Measurements from ENCODE around the gene KCNK16.

Gene KCNK16

DNA sequence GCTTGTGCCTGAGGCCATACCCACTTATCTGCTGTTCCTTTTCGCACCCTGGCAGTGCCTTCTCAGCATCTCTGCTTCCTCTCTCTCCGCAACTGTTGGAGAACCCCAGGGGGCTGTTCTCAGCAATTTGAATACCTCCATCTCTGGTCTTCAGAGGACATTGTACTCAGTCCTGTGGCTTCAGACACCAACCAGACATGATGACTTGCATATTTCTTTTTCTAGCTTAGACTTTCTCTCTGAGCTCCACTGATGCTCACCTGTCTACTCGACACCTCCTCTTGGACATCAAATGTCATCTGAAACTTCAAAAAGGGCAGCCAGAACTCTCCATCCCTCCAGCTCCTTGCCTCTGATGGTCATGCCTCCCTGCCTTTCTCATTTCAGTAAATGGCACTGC, 18.9 kb upstream of the KCNK16 start:
- DNase-seq = no peak

DNA sequence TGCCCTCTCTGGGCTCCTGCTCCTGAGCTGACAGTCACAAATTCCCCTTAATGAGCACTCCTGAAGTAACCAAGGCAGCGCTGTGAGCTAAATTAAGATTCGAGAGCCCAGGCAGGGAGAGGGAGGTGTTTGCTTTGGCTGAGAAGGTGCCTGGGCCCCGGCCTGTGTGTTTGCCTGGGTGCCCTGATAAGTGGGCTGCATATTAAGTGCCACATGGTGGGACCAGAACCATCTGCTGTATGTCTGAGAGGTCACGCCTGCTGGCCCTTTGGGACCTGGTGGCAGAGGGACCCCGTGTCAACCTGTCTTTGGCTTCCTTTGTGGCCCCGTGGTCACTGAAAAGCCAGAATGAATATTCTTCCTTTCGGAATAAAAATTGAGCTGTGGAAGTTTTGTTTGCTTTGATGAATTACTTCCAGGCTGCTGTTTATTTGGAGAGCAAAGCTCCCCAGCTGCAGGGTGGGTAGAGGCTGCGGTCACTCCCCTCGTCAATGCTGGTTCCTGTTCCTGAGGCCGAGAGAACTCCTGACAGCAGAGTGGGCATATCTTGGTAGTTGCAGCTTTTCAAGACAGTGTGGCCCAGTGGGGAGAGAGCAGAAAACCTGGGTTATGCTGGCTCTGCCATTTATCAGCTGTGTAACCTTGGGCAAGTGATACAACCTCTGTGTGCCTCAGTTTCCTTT, 17.5 kb upstream of the KCNK16 start:
- DNase-seq = peak in 1 of 2 donors; percentile 13

DNA sequence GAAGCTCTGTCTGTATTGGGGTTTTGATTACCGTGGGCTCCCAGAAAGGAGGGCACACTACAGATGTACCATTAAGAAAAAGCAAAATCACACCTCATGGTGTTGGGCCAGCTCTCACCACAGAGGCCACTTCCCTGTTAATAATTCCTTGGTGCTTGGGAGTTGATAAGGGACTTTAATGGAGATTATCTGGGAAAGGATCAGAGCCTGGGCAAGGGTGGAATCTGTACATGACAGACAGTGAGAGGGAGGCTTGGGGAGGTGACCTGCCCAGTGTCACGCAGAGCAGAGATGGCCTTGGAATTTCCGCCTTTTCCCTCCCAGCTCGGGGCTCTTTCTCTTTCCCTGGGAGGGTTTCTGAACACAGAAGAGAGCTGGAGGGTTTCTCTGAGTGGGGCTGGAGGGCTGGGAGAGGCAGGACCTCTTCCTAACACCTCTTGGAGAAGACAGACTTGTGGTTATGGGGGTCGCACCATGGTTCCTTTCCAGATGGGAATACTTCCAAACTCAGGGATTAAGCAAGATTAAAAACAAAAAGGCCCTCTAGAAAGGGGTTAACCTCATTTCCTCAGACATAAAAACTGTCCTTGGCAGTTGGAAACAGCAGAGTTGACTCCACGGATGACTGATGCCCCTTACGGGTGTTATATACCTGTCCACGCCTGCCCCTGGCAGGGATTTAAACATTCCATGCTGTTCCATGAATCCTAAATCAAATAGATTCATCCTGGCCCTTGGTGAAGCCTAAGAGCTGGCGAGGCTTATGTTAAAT, 16.8 kb upstream of the KCNK16 start:
- no peak for DNase-seq

DNA sequence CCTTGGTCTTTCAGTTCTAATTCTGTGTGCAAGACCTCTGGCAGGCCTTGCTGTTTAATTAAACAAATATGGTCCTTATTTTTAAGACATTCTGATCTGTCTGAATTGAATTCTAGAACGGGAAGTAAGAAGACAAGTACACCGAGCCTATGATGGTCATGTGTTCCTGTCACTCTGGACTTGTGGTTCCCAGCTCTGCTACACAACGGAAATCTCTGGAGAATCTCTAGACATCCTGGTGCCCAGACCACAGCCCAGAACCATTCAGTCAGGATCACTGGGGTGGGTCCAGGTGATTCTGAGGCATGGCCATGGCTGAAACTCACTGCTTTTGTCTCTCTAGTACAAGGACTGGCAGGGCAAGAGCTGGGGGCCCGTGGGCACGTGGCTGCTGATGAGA, 15.9 kb upstream of the KCNK16 start:
- DNase-seq = no peak

DNA sequence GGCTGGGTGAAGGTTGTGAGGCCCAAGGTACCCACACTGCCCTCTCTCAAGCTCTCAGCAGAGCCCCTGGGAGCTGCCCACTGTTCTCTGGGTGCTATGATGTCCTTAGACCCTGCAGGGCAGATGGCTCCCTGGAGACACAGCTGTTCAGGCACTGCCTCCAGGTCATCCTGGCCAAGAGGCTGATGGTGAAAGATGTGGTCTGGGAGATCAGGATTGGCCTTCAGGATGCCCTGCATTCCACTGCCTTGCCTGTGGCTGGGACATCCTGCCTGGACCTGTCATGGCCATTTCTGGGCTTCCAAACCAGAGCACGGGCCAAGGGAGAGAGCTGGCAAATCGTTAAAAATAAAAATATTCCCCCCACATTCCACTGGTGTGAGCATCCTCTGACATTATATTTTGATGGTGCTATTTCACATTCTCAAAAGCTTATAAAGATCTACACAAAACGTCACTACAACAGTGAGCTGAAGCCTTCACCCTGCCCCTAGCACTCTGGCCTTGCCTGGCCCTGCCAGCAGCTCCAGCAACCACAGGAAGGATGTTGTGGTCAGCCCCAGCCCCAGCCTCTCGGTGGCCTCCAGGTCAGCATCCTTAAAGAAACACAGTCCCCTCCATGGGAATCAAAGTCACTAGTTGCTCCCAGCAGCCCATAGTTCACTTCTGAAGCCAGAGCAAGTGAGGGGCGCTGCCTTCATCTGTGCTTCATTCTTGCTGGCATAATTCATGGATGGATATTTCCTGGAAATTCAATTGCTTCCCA, 13.5 kb upstream of the KCNK16 start:
- peak in 1 of 2 donors; percentile 12 for DNase-seq

DNA sequence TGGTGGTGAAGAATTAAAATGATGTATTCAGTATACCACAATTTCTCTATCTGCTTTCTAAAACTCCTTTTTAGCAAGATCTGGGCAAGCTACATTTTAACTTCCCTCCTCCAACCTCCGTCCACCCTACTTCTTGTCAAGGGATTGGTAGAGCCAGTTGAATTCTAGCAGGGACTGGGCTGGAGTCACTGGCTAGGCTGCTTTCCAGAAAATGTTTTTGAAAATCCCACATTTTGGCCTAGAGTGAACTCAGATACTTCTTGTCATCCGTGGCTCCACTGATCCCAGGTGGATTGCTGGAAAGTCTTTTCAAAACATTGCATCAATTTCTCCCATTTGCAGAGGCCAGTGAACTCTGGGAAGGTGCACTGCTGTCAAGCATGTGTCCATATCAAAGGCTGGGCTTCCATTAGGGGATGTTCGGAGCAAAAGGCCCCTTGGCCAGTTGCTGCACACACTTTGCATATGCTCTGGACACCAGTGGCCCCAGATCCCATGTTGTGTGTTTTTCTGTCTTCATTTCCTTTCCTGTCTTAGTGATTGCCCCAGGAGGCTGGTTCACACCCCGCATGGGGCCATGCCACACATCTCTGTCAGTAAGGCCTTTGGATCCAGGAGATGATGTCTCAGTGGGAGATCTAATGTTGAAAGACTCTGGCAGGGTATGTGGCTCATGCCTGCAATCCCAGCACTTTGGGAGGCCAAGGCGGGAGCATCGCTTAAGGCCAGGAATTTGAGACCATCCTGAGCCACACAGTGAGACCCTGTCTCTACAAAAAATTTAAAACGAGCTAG, 11.3 kb upstream of the KCNK16 start:
- no peak for DNase-seq

DNA sequence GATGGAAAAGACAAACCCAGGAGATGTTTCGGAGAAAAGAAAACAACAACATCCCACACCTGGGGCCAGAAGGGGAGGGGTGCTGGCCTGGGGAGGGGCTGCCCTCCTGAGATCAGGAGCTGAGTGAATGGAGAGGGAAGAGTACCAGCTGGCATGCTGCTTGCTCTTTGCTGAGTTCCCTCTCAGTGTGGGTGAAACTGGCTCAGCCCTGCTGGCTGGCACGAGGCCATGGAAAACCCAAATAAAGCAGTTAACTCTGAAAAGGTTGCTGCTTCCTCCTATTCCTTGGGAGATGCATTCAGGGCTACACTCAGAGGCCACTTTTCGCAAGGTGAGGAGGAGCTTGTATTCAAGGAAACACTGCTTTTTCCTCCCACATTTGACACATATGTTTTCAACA, 8.0 kb upstream of the KCNK16 start:
- DNase-seq = peak; percentile 23 to 29

DNA sequence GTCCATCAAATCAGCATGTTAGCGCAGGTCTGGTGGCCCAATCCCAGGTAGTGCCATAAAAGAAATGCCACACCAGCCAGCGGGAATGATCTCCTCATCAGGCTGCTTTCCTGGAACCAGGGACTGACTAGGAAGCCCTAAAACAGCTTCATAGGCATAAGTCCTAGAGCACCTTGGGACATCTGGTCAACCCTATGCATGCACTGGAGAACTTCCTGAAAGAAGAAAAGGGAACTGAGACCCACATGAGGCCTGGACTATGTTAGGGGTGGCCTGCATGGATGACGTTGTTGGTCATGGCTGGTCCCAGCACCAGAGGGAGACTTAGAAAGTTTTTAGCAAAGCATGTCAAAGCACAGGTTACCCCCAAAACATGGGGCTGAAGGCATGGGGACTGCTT, 7.6 kb upstream of the KCNK16 start:
- peak; percentile 57 to 78 for DNase-seq

DNA sequence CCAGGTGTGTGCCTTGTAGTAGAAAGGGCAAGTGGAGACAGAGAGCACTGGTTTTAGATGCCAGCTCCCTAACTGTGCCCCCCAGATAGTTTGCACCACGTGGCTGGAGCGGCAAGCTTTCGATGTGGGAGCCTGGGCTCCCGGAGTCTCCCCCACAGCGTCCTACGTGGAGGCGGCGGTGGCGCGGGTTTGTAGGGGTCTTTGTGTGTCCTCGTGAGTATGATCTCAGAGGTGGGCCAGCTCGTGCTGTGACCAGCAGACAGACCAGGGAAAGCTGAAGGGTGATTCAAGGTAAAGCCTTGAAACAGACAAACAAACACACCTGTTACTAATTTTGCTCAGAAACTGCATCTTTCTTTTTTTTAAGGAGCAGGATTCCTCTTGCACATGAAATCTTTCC, 5.6 kb upstream of the KCNK16 start:
- DNase-seq = no peak

DNA sequence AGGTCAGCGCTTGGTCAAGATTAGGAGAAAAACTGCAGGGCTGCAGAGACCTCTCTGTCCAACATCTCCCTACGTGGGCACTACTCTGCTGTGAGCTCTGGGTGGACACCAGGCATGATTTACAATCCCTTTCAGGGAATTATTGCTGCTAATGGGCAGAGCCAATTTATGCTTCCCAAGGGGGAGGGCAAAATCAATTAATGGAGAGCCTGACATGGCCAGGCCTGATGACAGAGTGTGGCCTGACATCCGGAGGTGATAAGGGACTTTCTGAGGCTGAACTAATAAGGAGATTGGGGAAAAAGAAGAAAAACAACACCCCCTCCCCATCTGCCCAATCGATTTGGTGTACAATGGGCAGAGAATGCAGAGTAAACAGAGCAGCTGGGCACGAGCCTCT, 5.0 kb upstream of the KCNK16 start:
- DNase-seq = no peak

DNA sequence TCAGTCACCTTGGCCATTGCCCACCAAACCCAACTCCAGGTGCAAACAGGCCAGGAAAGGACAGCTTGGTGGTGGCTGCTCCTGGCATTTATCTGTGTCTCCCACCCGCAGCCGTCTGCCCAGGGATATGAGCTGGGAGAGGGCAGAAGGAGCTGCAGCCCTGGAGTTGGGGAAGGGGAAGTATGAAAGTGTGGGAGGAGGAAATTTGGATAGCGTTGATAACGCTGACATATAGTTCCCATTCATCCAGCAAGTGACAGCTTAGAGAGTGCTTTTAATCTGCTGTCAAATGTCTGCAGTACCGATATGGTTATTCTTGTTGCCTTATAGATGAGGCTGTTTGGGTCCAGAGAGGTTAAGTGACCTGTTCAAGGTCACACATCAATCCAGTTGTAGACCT, 741 bp downstream of the KCNK16 start:
- DNase-seq = peak in 1 of 2 donors; percentile 10

DNA sequence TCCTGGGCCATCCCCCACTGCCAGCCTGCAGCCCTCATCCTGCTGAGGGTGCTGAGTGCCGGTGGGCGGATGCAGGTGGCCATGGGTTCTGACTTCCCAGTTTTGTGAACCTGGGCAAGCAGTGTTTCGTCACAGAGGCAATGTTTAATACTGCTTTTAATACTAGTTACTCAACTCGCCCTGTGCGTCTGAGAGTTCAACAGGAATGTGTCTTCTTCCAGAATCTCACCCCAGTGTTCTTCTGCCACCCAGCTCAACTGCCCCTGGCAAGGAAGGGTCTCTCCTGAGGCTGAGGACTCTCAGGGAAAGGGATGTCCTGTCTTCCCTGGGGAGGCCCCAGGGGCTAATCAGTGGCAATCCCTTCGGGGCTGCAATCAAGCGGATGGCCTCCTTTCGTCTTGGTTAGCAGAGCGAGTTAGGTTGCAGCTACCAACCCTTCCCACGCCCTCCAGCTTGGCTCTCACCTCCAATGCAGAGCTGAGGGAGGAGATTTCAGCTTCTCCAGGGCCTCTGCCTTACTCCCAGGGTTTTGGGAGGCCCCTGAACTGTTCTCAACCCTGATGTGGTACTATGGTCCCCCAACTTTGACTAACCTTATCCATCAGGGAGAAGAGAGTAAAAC, 2.0 kb downstream of the KCNK16 start:
- no peak for DNase-seq

DNA sequence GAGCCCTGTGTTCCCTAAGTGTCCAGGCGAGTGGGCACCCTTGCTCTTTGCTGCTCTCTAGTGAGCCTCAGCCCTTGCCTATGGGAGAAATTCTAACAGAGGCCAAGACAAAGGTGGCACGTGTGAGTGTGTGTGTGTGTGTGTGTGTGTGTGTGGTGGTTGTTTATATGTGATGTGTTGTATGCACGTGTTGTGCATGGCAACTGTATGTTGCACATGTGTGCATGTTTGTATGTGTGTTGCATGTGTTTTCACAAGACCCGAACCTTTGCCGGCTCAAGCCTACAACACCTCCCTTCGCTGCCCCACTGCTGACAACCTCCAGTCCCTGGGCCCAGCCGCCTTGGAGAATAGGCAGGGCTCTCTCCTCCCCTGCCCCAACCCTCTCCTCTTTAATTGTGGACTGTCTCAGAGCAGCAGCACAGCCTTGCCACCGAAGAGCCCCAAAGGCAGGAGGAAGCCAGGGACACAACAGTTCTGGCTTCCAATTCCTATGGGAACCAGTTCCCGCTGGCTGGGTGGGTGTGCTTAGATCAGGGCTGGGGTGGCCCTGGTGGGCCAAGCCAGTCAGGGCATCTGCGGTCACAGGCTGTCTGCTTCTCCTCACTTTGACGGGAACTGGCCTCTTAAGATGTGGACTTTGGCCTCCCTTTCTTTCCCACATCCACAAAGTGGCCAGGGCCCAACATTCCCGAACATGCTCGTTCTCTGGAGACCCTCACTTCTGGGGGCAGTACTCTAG, 2.7 kb downstream of the KCNK16 start:
- no peak for DNase-seq

DNA sequence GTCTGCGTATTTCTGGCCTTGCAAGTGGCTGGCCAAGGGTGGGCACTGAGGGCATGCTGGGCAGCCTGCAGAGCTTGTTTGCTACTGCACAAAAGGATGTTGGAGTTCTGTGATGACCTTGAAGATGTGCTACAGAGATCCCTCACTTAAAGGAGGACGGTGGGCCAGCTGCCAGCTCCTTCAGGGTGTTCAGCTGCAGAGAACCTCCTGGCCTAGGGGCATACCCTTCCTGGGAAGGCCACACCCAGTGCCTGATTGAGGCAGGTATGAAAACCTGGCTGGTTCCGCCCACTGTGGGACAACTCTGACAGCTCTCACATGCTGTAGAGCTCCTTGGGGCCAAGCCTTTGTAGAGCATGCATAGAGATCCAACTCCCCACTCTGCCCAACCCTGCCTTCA, 5.2 kb downstream of the KCNK16 start:
- no peak for DNase-seq

DNA sequence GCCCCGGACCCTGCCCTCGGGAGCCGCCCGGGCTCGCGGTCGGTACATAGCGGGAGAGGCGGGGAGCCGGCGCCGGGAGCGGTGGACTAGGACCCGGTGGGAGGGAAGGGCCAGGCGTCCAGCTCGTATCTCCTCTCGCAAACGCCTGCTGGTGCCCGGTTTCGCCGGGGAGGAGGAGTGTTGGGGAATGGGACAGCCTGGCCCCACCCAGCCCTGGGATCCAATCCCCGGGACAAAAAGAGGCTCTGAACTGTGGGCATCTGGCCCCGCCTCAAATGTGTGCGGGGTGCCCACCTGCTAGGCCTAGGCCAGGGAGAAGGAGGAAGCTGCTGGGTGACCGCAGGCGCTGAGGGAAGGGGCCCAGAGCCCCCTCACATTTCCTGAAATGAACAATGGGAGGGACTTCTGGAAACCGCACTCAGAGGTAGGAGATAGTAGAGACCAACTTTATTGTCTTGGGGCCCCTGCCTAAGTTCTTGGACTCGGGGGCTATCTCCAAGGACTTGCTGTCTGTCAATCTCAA, 8.2 kb downstream of the KCNK16 start, which contains the start of gene KCNK17:
KCNK17 (minus strand) TSS at position 147 of the 523 bp plus-strand sequence; CDS start at position 48, 99 bp downstream.
- no peak for DNase-seq

DNA sequence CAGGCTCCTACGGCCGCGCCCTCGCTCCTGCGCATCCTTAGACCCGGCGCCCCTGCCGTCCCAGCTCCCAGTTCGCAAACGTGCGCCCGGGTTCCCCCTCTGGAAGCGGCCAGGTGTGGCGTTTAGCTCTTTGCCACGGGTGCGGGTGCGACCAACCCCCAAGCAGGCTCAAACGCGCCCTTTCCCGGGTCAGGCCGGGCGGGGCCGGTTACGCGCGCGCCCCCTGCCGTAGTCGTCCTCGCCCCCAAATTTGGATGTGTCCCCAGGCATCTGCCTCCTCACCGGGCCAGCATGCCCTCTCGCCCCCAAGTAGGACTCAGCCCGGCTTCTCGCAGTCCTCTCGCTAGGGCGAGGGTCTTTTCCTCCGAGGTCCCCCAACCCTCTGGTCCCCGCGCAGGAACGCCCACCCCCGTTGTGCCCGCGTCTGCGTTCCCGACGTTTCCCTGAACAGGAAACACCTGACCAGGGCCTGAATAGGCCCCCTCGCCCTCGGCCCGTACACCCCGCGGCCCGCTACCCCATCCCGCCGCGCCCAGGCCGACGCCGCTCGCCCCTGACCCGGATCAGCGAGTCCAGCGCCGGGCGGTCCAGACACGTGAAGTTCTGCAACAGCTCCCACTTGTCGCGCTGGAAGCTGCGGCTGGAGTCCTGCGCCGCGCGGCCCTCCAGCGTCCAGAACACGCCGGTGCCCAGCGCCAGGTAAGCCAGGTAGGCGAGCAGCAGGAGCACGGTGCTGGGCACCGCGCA, 8.8 kb downstream of the KCNK16 start:
- no peak for DNase-seq

DNA sequence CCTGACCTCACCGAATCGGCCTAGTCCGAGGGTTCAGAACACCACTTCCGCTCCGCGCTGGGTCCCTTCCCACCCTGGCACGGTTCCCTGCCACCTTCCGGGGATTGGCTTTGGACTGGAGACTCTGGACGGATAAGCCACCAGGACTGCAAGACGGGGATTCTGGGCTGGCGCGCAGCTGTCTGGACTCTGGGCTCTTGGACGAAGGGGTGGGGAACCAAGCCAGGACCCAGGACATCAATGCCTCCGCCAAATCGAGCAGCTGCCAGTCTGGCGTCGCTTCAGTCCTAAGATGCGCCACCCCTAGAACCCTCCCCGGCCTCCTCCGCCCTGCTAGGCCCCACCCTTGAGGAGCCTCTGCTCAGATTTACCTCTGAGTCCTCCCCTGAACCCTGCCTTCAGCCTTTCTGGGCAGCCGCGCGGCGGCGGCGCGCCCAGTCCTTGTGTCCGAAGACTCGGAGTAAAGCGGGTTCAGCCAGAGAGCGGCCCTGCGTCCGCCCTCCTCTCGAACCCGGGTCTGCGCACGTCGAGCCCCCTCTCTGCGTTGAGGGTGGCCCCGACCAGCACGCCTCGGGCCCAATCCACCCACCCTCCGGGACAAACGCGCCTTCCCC, 9.5 kb downstream of the KCNK16 start:
- no peak for DNase-seq

DNA sequence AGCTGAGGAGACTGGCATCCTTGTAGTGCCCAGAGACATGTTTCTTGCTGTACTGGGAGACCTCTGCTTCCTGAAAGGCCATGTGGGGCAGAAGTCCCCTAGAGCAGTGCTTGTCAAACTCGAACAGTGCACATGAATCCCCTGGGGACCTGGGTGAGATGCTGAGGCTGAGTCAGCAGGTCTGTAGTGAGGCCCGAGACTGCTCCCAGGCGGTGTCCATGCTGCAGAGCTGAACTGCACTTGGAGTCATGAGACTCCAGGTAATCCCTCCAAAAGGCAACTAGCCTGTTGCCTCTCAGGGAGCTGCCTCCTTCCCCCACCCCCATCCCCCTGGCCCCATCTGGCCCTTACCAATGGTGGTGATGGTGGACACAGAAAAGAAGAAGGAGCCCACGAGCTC, 12.0 kb downstream of the KCNK16 start:
- no peak for DNase-seq

DNA sequence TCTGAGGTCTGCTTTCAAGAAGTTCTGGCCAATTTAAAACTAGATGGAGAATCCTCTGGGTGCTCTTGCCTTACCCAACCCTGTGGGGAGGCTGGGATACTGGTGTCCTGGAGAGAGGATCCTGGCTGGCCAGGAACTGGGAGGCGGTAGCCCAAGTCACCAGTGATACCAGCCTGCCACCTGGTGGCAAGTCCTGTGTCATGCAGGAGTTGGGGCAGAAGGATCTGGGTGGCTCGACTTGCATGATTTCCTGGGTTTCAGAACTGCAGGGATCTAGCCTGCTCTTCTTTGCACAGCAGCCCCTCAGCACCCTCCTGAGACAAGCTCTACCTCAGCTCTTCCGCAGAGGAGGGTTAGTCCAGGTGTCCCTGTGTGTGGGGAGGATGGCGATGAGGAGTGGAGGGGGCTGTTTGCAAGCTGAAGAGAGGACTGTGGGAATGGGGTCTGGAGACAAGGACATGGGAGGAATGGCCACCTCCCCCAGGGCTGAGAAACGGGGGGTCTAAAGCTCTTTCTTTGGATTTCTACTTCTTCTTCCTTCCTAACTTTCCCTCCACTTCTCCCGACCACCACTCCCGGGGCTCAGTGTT, 12.5 kb downstream of the KCNK16 start:
- DNase-seq = peak; percentile 25 to 84

DNA sequence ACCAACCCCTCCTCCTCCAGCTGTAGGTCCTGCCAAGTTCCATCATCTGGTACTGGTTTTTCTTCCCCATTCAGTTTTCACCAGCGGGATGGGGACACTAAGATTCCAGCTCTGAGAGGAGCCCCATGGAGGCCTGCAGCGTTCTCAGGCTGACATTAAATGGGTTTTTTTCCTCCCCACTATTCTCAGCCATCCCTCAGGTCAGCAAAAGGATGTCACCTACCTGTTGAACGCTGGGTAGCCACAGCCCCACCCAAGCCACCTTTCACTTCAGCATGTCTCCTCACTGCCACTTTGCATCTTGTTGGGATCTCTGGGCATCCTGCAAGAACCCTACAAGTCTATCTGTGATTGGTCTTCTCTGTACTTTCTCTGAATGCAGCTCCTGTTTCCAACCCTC, 15.0 kb downstream of the KCNK16 start:
- no peak for DNase-seq
